Activated CD4-positive, CD25-positive, alpha-beta regulatory T cell treated with anti-CD3 and anti-CD28 coated beads, Interleukin-2, amount 50 U/mL, for 16 hours (primary cell): ENCODE results near the gene MOB1A.
"Not testable (repeated sequence)": the region's sequence is repeated elsewhere in the genome, so short reads cannot be mapped to it uniquely, and the experiment has no call there.

Experiments used
- DNase-seq: peaks from one replicate; pipeline ENCODE4 v3.0.0-alpha.2; 2020; ENCODE audit warnings: low read depth, low spot score

Gene MOB1A

DNA sequence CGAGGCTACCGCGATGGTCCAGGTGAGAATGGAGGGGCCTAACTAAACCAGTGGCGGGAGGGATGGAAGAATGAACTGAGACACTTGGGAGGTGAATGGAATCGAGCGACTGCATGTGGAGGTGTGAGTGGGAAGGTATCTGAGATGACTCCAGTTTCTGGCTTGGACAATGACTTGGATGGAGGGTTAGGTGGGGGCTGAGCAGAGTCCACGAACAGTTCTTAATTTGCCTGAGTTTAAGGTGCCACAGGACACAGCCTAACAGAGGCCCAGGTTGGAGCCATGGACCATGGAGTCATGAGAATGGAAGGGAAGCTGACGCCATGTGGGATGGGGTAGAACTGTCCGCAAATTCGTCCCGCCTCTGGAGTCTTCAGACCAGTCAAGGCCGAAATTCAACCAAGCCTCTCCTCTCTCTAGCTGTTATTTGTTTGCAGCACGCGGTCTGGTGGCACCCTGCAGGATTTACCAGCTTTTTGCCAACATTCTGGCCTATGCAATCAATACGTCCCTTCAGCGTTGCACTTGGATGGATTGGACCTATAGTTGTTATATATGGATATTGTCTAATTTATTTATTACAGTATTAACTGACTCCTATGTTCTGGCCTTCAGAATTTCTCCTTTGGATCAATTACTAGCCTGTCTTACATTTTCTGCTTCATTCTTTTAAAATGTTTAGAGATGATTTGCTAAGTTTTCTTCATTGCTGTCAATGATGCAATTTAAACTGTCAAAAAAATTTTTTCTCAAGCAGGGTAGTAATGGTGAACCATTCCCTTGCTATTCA lies 30.0 kb downstream of the MOB1A start:
- no peak for DNase-seq

DNA sequence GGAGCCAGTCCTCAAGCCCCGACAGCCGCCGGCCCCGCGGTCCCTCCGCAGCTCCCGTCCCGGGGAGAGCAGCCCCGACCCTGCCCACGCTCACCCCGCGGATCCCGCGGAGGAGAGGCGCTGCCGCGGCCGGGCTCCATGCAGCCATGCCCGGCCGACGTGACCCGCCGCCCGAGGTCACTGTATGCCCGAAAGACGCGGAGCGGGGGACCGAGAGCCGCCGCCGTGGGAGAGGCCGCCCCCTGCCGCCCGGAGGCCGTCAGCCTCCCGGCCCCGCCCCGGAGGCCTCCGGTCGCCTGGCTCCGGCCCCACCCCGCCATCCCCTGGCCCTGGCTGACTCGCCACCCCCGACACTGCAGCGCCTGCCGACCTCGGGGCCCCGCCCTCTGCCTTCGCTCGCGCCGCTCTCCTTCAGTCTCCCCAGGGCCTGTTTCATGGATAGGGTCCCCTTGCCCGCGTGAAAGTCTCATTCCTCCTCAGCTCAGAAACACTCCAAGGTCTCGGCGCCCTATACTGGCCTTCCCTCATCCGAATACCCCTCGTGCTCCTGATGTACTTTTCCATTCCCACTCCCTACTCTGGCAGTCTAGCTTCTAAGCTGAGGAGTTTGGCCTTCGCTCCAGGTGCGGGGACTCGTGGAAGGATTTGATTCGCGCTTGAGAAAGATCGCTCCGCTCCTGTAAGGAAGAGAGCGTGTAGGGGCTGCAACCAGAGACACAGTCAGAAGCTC lies 30.8 kb downstream of the MOB1A start, which contains the start of gene BOLA3:
TSS of gene BOLA3 (minus strand) at position 186 of the 730 bp plus-strand sequence. CDS start at position 148, 38 bp downstream.
- DNase-seq: peak; percentile 63

DNA sequence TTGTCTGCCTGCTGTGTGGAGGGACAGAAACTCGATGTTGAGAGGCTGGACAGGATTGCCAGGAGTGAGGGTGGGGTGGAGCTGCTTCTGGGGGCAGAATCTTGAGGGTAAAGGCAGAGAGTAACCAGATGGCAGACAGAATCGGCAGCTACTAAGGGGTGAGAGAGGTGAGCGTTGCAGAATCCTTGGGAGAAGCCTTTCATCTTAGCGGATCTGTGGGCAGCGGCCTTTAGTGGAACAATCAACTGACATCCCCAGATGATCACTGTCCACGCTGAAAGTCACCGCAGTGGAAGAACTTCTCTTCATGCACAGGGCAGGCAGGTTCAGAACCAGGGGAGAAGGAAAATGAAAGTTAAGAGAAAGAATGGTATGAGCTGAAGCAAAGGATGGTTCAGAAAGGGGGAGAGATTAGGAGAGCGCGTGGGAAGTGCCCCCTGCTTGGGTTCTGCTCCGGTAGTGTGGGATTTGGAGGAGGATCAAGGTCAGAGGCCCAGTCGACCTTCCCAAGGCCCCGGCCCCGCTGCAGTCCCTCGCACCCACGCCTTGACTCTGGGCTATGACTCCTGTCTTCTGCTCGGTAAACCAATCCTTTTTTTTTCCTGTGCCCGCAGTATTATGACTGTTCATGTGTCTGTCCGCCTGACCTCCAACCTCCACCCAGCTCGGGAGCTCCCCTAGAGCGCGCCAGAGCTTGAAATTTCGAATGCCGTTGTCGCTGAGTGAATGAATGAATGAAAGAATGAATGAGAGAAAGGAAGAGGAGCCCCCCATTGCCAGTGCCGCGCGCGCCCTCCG lies 31.6 kb downstream of the MOB1A start:
- DNase-seq: no peak

DNA sequence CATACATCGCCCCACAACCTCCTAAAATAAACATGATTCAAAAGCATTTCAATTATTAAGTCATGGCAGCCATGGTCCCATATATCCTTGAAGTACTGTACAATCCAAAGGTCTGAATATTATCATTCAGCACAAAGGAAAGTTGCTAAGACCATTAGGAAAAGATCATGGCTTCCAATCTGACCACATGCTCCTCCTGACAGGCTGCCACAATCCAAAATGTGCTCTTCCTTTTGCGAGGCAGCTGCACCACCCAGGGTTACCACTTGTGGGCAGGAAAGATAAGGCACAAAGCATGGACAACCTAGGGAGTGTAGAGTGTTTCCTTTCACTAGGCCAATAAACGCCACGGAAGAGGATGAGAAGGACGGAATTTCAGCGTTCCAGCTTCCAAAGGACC lies 36.3 kb downstream of the MOB1A start:
- no peak for DNase-seq

DNA sequence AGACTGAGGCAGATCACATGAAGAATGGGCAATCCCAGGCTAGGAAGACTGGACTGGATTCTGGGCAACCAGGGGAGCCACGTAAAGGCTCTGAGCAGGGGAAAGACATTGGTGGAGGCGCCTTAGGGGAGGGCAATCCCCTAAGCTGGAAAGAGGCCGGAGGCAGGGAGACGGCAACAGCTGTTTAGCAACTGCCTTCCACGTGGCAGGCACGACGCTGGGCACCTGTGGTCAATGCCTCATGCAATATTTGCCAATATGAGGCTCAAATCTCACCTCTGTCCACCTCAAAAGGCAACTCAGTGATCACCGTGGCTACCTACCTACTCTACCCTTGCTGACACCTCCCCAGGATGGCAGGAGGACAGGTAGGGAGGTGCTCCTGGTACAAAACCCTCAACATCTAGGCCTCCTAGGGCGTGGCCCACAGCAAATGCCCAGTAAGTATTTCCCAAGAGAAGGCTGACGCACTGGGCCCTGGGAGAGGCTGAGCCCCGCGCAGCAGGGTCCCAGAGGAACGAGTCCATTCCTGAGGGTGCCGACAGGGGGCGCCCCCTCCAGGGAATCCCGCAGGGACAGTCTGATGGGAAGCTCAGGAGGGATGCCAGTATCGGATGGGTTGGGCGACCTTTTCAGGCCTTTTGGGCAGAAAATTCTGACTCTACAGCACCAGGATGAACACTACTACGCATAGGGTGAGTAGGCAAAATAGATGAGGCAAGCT lies 39.9 kb downstream of the MOB1A start:
- no peak for DNase-seq

DNA sequence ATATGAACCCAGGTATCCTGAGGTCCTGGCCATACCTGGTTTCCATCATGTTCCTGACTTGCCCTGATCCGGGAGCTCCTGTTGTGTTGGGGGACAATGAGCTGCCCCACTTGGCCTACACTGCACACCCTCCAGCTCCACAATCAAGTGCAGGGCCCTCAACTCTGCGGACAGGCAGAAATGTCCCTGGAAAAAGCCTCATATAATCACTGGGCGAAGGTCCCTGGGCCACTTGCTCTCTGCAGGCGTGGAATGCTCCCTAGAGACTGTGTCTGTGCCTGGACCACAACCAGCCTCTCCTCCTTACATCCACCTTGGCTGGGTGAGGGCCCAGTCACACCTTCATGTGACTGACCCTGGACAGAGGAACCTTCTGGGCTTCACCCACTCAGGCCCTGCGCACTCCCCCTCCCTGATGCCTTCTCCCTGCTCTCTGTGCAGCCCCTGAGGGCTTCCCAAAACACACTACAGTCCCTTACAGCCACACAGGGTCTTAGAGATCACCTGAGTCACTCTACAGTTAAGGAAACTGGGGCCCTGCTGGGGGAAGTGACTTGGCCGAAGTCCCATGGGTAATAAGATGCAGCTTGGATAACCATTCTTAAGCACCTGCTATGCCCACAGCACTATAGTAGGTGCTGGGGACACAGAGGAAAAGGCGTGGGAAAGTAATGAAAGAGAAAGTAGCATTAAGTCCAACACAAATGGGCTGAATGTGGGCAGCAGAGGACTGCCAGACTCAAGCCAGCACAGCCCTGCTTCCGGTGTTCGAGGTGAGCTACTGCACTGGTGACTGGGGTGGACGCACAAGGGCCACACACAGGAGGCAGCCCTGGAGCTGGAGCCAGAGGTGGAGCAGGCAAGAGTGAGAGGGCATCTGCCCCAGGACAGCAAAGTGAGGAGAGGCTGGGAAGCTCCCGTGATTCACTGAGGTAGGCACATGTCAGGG lies 40.8 kb downstream of the MOB1A start:
- DNase-seq: no peak

DNA sequence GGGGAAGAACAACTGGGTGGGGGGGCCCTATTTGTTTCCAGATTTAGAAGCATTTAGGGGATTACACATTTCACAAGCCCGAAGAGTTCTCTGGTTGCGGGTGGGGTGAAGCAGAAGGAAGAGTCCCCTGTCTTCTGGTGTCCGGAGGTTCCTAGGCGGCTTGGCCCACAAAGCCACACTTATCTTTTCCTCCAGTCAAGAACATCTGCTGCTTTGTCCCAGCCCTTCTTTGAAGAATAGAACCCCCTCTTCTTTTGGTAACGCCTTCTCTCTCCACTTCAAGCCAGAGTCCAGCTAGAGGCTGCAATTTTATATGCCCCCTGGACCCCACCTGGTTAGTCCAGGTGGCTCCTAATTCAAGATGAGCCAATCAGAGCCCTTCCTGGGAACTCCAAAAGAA lies 46.8 kb downstream of the MOB1A start:
- no peak for DNase-seq

DNA sequence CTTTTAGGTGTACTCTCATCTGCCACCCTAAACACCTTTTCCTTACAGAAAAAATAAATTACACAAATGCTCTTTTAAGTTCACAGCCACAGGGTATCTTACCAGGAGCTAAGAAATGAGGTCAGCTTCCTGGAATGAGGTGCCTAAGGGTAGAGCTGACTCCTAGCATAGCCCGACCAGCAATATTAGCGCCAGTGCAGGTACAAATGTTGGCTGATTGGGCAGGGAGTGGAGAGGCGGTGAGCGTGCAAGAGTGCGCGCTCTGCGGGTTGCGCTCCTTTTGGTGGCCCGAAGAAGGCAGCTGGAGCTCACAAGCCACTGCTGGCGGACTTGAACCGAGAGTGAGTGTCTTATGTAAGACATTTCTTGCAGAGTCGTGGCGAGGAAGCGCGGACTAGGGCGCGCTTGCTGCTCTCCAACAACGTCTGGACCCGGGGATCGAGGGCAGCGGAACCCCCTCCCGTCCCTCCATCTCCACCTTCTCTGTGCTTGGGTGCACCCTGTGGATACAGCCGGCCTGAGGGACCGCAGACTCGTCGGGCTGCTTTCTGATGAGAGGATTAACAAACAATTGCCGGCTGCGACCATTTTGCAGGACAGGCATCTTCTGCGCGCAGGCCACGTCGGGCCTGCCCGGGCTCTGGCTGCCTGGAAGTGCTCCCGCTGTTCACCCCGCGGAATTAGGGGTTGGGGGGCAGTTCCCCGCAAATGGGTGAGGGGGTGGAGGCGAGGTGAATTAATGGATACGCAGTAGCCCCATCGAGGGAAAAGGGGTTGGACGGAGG lies 48.3 kb downstream of the MOB1A start:
- no peak for DNase-seq

DNA sequence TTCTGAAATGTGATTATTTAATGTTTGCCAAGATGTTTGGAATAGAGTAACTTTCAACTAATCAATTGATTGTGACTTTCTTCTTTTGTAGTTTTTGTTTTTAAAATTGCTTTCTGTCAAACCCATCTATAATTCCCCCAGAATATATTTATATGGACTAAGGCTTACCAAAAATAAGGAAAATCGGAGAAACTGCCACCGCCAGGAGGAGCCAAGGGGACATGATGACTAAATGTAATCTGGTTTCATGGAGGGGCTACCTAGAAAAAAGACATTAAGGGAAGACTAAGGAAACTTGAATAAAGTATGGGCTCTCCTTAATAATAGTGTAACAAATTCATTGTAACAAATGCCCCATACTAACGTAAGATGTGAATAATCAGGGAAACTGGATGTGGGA lies 50.5 kb downstream of the MOB1A start:
- DNase-seq: no peak

DNA sequence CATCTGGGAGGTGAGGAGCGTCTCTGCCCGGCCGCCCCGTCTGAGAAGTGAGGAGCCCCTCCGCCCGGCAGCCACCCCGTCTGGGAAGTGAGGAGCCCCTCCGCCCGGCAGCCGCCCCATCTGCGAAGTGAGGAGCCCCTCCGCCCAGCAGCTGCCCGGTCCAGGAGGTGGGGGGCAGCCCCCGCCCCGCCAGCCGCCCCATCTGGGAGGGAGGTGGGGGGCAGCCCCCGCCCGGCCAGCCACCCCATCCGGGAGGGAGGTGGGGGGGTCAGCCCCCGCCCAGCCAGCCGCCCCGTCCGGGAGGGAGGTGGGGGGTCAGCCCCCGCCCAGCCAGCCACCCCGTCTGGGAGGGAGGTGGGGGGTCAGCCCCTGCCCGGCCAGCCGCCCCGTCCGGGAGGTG lies 54.7 kb downstream of the MOB1A start:
- DNase-seq: not testable (repeated sequence)

DNA sequence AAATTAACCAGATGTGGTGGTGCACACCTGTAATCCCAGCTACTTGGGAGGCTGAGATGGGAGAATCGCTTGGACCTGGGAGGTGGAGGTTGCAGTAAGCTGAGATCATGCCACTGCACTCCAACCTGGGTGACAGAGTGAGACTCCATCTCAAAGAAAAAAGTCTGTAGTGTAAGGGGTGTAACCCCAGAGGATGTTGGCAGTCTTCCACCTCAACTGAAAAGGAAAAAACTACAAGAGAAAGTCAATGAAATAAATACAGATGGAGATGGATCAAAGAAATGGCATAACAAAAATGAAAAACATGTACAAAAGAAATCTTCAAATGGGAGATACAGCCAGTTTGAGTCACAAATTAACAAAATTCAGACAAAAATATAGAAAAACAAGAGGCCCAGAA lies 56.8 kb downstream of the MOB1A start:
- DNase-seq: not testable (repeated sequence)

DNA sequence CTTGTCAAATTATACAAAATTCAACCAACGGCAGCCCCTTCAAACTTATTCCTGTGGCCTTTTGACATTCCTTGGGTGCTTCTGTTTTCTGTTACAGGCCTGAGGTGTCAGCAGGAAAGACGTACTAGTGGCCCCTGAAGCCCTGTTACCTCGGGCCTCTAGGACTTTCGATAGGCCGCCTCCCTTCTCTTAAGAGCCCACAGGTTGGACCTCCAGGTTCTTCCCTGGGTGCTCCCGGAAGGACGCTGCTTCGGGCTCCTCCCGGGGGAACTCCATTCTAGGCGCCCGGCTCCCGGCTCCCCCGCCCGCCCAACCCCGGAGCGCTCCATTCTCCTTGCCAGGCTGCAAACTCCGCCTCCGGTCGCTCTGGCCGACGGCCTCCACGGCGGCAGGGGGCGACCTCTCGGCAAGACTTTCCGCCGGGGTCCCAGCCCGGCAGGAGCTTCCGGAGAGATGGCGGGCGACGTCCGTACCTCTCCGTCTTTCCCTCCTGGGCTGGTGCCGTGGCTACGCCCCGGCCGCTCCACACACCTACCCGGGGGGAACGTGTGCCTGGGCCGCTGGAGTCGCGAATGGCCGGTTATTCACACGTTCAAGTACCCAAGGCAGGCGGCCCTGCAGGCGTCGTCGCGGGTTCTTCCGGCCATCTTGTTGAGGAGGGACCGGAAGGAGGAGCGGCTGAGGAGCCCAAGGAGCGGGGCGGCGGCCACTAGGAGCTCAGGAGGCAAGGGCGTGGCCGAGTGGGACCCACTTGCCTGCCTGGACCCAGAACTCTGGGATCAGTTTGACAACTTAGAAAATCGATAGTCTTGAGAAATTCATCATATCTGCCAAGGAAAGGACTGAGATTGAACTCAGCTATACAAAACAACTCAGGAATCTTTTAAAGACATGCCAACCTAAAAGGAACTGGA lies 58.5 kb downstream of the MOB1A start:
- DNase-seq: peak; percentile 62

DNA sequence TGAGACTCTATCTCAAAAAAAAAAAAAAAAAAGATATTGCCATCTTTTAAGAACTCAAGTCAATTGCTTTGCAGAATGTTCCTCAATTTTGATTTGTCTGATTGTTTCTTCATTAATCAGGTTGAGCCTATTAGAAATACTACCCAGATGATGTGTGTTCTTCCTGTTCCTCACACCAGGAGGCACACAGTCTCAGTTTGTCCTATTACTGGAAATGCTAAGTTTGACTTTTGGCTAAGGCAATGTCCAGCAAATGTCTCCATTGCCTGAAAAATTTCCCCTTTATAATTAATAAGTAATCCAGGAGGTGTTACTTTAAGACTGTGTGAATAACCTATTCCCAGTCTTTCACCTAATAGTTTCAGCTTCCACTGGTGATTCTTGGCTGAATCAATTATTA lies 59.3 kb downstream of the MOB1A start:
- no peak for DNase-seq

DNA sequence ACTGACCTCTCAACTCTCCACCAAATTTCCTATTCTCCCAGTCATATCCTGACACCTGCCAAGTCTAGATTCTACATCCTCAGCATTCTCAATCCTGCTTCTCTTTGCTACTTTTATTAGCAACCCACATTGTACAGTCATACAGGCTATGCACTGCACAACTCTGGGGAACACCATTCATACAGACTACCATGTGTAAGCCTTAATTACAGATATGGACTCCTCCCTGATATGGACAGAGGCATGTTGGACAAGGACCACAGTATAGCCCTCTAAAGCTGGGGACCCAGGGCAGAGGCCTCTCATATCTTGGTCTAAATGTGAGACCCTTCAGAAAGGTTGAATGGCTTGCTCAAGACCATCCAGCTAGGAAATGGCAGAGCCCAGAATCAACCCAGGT lies 67.3 kb downstream of the MOB1A start:
- no peak for DNase-seq

DNA sequence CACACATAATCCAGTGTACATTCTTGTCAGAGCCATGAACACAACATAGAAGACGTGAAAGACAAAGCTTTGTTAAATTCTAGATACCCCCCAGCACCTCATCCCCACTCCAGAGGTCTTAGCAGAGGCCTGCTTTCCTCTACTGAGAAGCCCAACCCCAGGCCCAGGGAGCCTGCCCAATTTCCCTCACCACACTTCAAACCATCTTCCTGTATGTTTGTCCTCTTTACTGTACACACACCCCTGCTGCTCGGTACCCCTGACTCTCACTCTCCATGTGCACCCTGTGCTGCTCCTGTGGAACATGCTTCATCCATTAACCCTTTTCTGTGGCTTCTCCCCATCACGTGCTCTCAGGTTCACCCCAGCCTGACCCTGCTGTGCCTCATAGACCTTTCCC lies 68.1 kb downstream of the MOB1A start:
- DNase-seq: no peak

DNA sequence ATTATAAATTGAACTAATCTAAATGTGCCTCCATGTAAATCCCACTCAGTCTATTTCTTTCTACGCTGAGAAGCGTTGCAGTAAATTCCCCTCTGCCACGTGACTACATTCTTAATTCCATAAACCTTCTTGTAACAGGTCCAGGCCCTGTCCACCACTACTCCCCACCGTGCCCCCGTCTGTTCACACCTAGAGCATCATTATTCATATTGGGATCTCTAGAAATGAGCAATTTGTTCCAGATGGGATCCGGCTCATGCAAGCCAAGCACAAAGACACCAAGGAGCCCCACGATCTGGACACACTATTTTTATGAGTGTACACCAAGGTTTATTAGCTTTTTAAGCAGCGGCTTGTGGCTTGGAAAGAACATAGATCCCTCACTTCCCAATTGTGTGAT lies 69.1 kb downstream of the MOB1A start:
- DNase-seq: no peak

DNA sequence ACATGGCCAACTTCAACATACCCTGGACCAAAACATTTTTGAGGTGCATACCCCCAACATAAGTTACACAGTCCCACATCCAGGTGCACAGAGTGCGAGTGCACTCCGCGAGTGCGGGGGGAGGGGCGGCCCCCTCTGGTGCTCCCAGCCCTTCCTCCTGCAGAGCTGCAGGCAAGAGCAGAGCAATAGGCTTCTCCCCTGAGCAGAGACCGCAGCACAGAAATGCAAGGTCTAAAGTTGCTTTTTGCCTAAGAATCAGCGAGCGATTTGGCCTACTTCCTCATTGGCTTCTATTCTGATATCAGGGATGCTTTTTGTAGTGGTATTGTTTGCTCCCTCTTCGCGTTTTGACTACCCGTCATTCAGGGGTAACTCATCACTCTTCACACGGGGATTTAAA lies 71.6 kb downstream of the MOB1A start:
- no peak for DNase-seq

DNA sequence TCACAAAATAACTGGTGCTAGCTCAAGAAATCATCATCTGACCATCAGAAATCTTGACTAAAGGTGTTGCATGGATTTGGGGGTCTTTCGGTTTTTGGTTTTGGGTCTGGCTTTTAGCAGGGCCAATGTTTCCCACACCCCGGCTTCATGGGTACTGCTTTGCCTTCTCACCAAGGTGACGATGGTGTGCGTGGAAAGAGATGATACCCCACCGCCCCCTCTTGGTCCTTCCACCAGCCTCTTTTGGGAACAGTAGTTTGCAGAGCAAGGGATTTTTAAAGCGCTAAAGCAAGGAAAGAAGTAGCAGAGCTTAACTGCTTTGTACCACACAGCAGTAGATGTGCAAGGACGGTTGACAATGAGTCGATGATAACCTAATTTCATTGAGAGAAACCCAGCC lies 73.3 kb downstream of the MOB1A start:
- DNase-seq: no peak

DNA sequence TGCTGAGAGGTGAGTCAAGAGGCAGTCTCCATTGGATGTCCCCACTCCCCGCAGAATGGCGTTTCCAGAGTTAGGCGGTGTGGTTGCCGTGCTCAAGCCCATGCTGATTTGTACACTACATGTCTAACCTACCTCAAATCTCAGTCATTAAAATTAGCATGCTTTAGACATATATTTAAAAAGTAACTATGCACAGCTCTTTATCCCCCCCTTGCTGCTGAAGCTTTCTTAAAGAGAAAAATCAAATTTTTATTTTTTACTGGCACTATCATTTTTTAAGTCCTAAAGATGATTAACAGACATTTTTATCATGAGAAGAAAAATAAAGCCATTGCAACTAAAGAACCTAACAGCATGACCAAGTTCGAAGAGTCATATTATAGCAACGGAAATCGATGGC lies 73.8 kb downstream of the MOB1A start:
- no peak for DNase-seq
